Coronary artery (tissue), 2 donors: ENCODE results near the gene CETN1.

Experiments
- DNase-seq: peaks from one replicate; pipeline ENCODE4 v3.0.0-alpha.2; 2017; ENCODE audit warnings: low spot score
- H3K27ac ChIP-seq, 2 donors: fragments of 200-600 bp; sonication (generic); one replicate each; pipeline ENCODE4 v1.5.1; 2016 to 2019
- H3K4me3 ChIP-seq: fragments of 200-600 bp; sonication (generic); 2 replicates; pipeline ENCODE4 v1.5.1; 2016; ENCODE audit warnings: mild to moderate bottlenecking, moderate library complexity
- CTCF ChIP-seq: fragments of 200-600 bp; sonication (generic); IDR thresholded peaks from one replicate; pipeline ENCODE4 v1.5.1; 2019; ENCODE audit warnings: antibody characterized with exemption

CETN1 gene

GRCh38 chr18:621291-622043 is 41.3 kb downstream of the CETN1 start:
- TF ChIP-seq CTCF: no peak
- no peak overlapping the region for H3K4me3 ChIP-seq
- no peak overlapping the region for H3K27ac ChIP-seq
- no peak for DNase-seq

- H3K27ac ChIP-seq: no peak overlapping the region
- TF ChIP-seq CTCF: no peak
- no peak for DNase-seq
- no peak overlapping the region for H3K4me3 ChIP-seq
Observed at GRCh38 chr18:622289-622688, 42.1 kb downstream of the CETN1 start.

GRCh38 chr18:623761-624620 is 43.8 kb downstream of the CETN1 start:
- TF ChIP-seq CTCF: peak; percentile 33

GRCh38 chr18:627231-627630 is 47.1 kb downstream of the CETN1 start:
- Histone ChIP-seq H3K27ac (no peak overlapping the region), H3K4me3 (no peak overlapping the region)
- TF ChIP-seq CTCF: no peak
- no peak for DNase-seq

More at GRCh38 chr18:623761-624620, 43.8 kb downstream of the CETN1 start:
- H3K27ac ChIP-seq: no peak overlapping the region
- H3K4me3 ChIP-seq: no peak overlapping the region
- no peak for DNase-seq

- H3K4me3 ChIP-seq: no peak overlapping the region
- TF ChIP-seq CTCF: no peak
- no peak overlapping the region for H3K27ac ChIP-seq
- no peak for DNase-seq
Observed at GRCh38 chr18:629269-630150, 49.3 kb downstream of the CETN1 start.

GRCh38 chr18:631560-631959 is 51.4 kb downstream of the CETN1 start:
- Histone ChIP-seq H3K27ac (no peak overlapping the region), H3K4me3 (no peak overlapping the region)
- no peak for TF ChIP-seq CTCF
- DNase-seq: no peak
